Left cardiac atrium (tissue), 4 donors: ENCODE results near the gene RAD21L1. TPM values are rescaled to one million over a fixed set of nuclear protein-coding genes. Genes with fewer than 3 reads are reported as not detected.

Experiments used
- ATAC-seq, 2 donors: fragments of 200-7000 bp; cut with Tn5 transposase; one replicate each; pipeline ENCODE4 v1.9.1; 2020; ENCODE audit warnings: mild to moderate bottlenecking in 2 of 2, moderate library complexity in 2 of 2
- DNase-seq: peaks from one replicate; pipeline ENCODE4 v3.0.0-alpha.2; 2020
- intact Hi-C, 2 donors: fragments of 100-400 bp; cut with DNase I; formaldehyde crosslinking; loops; one replicate each; pipeline versions ENCODE4 v1.14.1 to v1.15.1; 2022 to 2023
- total RNA-seq, 2 donors: library from RNA; stranded (reverse); fragmentation: NEBNext Ultra II Directional; extraction: Animal tissue kit (Norgen Biotek cat#: 25700); gene quantifications; one replicate each; pipeline ENCODE4 v1.2.1, GENCODE V29; 2021
- donor health status: DM: no; HTN: yes; CAD: no.
- donor health status: DM: no; HTN: yes; CAD: no; lungs with severe emphysema.
- donor health status: DM: yes; HTN: yes; CAD: no.
- donor health status: Dilated cardiomyopathy.

The RAD21L1 gene
- total RNA-seq, 2 donors from 2014 or later, result not detected

- intact Hi-C loops, result no loop called here
- no peak for DNase-seq
- no peak for ATAC-seq
Observed at GRCh38 chr20:1302685-1303541, 77.1 kb downstream of the RAD21L1 start.

GRCh38 chr20:1304710-1305515, 79.1 kb downstream of the RAD21L1 start:
- intact Hi-C loops, result no loop called here
- DNase-seq, result no peak
- ATAC-seq, result no peak

Other genes starting within 250 kb of the RAD21L1 start
- under 1 TPM; 0.71 to 0.74 TPM for gene RSPO4, start 223.7 kb upstream of the RAD21L1 start, total RNA-seq
- 100 to 1,000 TPM; 117 to 119 TPM for gene PSMF1, start 107.4 kb upstream of the RAD21L1 start, total RNA-seq
- 1 to 10 TPM; 6.4 to 6.5 TPM for gene TMEM74B, start 41.1 kb upstream of the RAD21L1 start, total RNA-seq
- under 1 TPM in 1 of 2 donors, not detected in 1; 0.24 TPM for gene C20orf202, start 22.6 kb upstream of the RAD21L1 start, total RNA-seq
- gene SNPH, start 40.2 kb downstream of the RAD21L1 start, total RNA-seq, result 1 to 10 TPM; 4.6 to 5.5 TPM
- 1 to 10 TPM; 1.4 to 4.4 TPM for gene SDCBP2, start 103.1 kb downstream of the RAD21L1 start, total RNA-seq
- 100 to 1,000 TPM; 154 to 214 TPM for gene FKBP1A, start 167.0 kb downstream of the RAD21L1 start, total RNA-seq
- gene NSFL1C, start 240.8 kb downstream of the RAD21L1 start, total RNA-seq, result 10 to 100 TPM; 48.8 to 62.7 TPM